Mucosa of descending colon (tissue), 3 donors: Measurements from ENCODE around the gene LPIN3. TPM values are rescaled to one million over a fixed set of nuclear protein-coding genes. Genes with fewer than 3 reads are reported as not detected.

Source experiments
- ATAC-seq: fragments of 200-7000 bp; cut with Tn5 transposase; one replicate; pipeline ENCODE4 v1.9.1; 2020; ENCODE audit warnings: mild to moderate bottlenecking, moderate library complexity
- DNase-seq, 3 donors: peaks; one replicate each; pipeline ENCODE4 v3.0.0-alpha.2; 2020
- H3K36me3 ChIP-seq: fragments of 200-600 bp; one replicate; pipeline ENCODE4 v1.8.0; 2021; ENCODE audit warnings: low read depth, mild to moderate bottlenecking
- H3K4me1 ChIP-seq: fragments of 200-600 bp; one replicate; pipeline ENCODE4 v1.8.0; 2021; ENCODE audit warnings: low read depth, mild to moderate bottlenecking
- H3K4me3 ChIP-seq: fragments of 200-600 bp; one replicate; pipeline ENCODE4 v1.8.0; 2021; ENCODE audit warnings: mild to moderate bottlenecking
- H3K9me3 ChIP-seq: fragments of 200-600 bp; one replicate; pipeline ENCODE4 v1.8.0; 2021; ENCODE audit warnings: mild to moderate bottlenecking
- intact Hi-C, 2 donors: fragments of 100-400 bp; cut with DNase I in 1 of 2; cut with micrococcal nuclease in 1 of 2; formaldehyde crosslinking; loops; one replicate each; pipeline versions ENCODE4 v1.11.0 to v1.11.1; 2022; cut with DNase I, micrococcal nuclease
- total RNA-seq, 3 donors: library from RNA; stranded (reverse); fragmentation: NEBNext Ultra II Directional in 2 of 3; extraction: Animal tissue kit (Norgen Biotek cat#: 25700) in 2 of 3; gene quantifications; one replicate each; pipeline versions ENCODE4 v1.2.1 to v1.2.4, GENCODE V29; 2021 to 2023
- TF ChIP-seq, protein P1 (sequence below): fragments of 200-600 bp; IDR thresholded peaks from one replicate; pipeline ENCODE4 v1.8.0; 2022; ENCODE audit warnings: antibody characterized with exemption, mild to moderate bottlenecking
- donor health status: DM: no; HTN: no; CAD: no; lungs with moderate emphysema.
- donor health status: DM: no; HTN: no; CAD: no.
- donor health status: DM: no; HTN: yes; CAD: no.

The LPIN3 gene
- total RNA-seq, 3 donors from 2014 or later = 48.0 to 73.3 (median 52.7) TPM

DNA sequence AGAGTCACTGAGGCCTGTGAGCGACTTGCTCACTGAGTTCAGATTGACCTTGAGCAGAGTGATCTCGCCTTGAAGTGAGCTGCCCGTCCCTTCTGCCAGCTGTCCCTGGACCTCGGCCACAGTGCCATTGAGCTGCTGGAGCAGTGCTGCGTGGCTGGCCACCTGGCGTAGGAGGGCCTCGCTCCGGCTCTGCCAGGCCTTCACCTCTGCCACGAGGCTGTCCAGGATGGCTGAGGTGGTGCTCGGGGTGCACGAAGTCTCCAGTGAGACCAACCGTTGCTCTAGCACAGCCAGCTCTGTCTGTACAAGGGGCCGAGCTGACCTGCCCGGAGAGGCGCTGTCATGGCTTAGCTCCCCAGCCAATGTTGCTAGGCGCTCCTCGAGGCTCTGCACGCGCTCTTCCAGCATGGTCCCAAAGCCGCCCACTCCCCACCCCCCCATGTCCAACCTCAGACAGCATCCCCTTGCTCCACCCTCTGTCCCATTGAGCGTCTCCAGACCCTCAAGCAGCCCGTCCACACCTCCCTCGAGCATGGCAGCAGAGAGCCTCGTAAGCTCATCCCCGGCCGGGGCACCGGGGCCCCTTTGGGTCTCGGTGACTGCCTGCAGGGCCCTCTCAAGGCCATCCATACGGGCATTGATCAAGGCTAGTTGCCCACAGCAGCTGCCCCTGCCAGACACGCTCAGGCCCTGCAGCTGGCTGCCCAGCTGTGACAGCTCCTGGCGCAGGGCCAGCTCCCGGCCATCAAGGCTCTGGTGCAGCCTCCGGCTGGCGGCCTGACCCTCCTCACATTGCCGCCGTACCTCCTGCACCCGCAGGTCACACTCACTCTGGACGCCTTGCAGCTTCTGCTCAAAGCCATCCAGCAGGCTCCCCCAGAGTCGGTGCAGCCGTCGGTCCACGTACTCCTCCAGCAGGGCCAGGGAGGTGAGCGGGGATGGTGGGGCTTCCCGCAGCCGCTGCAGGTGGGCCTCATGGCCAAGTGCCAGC is 21.4 kb downstream of the LPIN3 start:
- ATAC-seq (peak; percentile 10), DNase-seq (peak in 2 of 3 donors; percentile 31 to 51)
- Histone ChIP-seq H3K4me1 (peaks cover 6% of the 10 kb centered on the region), H3K36me3 (no peaks in the 10 kb centered on the region), H3K9me3 (no peaks in the 10 kb centered on the region), H3K4me3 (no peak overlapping the region)
- intact Hi-C loops = no loop called here
- TF ChIP-seq, protein P1, sequence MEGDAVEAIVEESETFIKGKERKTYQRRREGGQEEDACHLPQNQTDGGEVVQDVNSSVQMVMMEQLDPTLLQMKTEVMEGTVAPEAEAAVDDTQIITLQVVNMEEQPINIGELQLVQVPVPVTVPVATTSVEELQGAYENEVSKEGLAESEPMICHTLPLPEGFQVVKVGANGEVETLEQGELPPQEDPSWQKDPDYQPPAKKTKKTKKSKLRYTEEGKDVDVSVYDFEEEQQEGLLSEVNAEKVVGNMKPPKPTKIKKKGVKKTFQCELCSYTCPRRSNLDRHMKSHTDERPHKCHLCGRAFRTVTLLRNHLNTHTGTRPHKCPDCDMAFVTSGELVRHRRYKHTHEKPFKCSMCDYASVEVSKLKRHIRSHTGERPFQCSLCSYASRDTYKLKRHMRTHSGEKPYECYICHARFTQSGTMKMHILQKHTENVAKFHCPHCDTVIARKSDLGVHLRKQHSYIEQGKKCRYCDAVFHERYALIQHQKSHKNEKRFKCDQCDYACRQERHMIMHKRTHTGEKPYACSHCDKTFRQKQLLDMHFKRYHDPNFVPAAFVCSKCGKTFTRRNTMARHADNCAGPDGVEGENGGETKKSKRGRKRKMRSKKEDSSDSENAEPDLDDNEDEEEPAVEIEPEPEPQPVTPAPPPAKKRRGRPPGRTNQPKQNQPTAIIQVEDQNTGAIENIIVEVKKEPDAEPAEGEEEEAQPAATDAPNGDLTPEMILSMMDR = no peak

GRCh38 chr20:41362748-41363140 is 22.1 kb downstream of the LPIN3 start:
- intact Hi-C loops = no loop called here
- Histone ChIP-seq H3K36me3 (no peaks in the 10 kb centered on the region), H3K4me3 (no peak overlapping the region), H3K9me3 (no peaks in the 10 kb centered on the region), H3K4me1 (peaks cover 6% of the 10 kb centered on the region)
- TF ChIP-seq, protein P1 = no peak
- no peak for ATAC-seq
- DNase-seq = no peak

- TF ChIP-seq, protein P1 = no peak
- DNase-seq (peak in 1 of 3 donors; percentile 25), ATAC-seq (no peak)
- intact Hi-C loops = no loop called here
- Histone ChIP-seq H3K36me3 (no peaks in the 10 kb centered on the region), H3K9me3 (no peaks in the 10 kb centered on the region), H3K4me3 (no peak overlapping the region), H3K4me1 (peaks cover 6% of the 10 kb centered on the region)
These were observed 23.0 kb downstream of the LPIN3 start for GRCh38 chr20:41363601-41364000.

- Histone ChIP-seq H3K36me3 (no peaks in the 10 kb centered on the region), H3K4me3 (no peak overlapping the region), H3K4me1 (peaks cover 6% of the 10 kb centered on the region), H3K9me3 (no peaks in the 10 kb centered on the region)
- DNase-seq (peak in 1 of 3 donors; percentile 31), ATAC-seq (no peak)
- TF ChIP-seq, protein P1 = no peak
- intact Hi-C loops = no loop called here
These were observed 23.7 kb downstream of the LPIN3 start for GRCh38 chr20:41364236-41364855.

DNA sequence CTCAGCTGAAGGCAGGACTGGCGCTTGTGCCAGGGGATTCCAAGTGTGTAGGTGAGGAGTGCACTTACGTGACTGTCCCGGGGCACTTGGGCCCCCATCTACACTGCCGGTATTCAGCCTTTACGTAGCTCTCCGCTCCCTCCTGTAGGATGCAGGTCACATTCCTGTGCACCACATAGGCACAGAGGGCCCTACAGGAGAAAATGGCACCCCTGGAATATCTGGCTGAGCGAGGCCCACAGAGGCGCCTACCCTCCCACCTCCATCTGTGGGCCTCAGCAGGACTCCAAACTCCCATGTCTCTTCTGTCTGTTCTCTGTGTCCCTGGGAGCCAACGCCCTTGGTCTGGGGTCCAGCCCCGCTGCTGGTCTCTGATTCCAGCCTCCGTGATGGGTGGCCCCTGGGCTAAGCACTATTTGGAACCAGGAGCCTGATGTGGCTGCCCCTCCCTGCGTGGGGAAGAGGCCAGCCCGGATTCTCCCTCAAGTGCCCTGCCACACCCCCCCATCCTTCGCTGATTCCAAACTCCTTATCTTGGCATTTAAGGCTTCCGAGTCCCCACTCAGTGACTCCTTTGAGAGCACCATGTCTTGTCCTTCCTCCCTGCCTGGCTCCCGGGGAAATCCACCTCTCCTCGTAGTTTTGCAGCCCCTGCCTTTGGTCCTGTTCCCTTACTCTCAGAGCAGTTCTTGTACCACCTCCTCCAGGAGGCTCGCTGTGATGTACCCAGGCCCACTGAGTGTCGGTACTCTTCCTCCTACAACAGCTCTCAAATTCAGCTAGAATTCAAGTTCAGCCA is 24.5 kb downstream of the LPIN3 start:
- no peaks in the 10 kb centered on the region for H3K9me3 ChIP-seq
- H3K4me1 ChIP-seq = peaks cover 6% of the 10 kb centered on the region
- TF ChIP-seq, protein P1 = no peak
- intact Hi-C loops = no loop called here
- H3K4me3 ChIP-seq = no peak overlapping the region
- ATAC-seq (no peak), DNase-seq (peak in 1 of 3 donors; percentile 26)
- no peaks in the 10 kb centered on the region for H3K36me3 ChIP-seq
